ENCODE data around the gene MAP3K2.
"Not testable (repeated sequence)": the region's sequence is repeated elsewhere in the genome, so short reads cannot be mapped to it uniquely, and the experiment has no call there.

DNA sequence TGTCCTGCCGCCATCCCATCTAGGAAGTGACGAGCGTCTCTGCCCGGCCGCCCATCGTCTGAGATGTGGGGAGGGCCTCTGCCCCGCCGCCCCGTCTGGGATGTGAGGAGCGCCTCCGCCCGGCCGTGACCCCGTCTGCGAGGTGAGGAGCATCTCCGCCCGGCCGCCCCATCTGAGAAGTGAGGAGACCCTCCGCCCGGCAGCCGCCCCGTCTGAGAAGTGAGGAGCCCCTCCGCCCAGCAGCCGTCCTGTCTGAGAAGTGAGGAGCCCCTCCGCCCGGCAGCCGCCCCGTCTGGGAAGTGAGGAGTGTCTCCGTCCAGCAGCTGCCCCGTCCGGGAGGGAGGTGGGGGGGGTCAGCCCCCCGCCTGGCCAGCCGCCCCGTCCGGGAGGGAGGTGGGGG lies 34.6 kb downstream of the MAP3K2 start:
- TF ChIP-seq, protein P1, sequence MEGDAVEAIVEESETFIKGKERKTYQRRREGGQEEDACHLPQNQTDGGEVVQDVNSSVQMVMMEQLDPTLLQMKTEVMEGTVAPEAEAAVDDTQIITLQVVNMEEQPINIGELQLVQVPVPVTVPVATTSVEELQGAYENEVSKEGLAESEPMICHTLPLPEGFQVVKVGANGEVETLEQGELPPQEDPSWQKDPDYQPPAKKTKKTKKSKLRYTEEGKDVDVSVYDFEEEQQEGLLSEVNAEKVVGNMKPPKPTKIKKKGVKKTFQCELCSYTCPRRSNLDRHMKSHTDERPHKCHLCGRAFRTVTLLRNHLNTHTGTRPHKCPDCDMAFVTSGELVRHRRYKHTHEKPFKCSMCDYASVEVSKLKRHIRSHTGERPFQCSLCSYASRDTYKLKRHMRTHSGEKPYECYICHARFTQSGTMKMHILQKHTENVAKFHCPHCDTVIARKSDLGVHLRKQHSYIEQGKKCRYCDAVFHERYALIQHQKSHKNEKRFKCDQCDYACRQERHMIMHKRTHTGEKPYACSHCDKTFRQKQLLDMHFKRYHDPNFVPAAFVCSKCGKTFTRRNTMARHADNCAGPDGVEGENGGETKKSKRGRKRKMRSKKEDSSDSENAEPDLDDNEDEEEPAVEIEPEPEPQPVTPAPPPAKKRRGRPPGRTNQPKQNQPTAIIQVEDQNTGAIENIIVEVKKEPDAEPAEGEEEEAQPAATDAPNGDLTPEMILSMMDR (IDR thresholded peaks at IDR 0.05 in 4 of 5, conservative IDR thresholded peaks at IDR 0.05 in 1 of 5), result not testable (repeated sequence)
- TF ChIP-seq POLR2A (IDR thresholded peaks at IDR 0.05), result not testable (repeated sequence)

All from gastrocnemius medialis (tissue), 4 donors.